Ovary (tissue), 9 donors: Measurements from ENCODE around the gene ACAP1. TPM values are rescaled to one million over a fixed set of nuclear protein-coding genes. Genes with fewer than 3 reads are reported as not detected.

Experiments
- DNase-seq, 5 donors: peaks; one replicate each; pipeline ENCODE4 v3.0.0-alpha.2; 2019 to 2020
- H3K27ac ChIP-seq, 2 donors: fragments of 200-600 bp; one replicate each; pipeline versions ENCODE4 v1.5.1 to v1.8.0; 2019 to 2022
- H3K27me3 ChIP-seq: fragments of 200-600 bp; one replicate; pipeline ENCODE4 v1.8.0; 2022
- H3K36me3 ChIP-seq: fragments of 200-600 bp; sonication (generic); one replicate; pipeline ENCODE4 v1.5.1; 2019
- H3K4me1 ChIP-seq: one replicate; pipeline ENCODE4 v1.8.1; 2013; ENCODE audit warnings: mild to moderate bottlenecking, moderate library complexity; ENCODE audit not compliant: insufficient read depth
- H3K4me3 ChIP-seq: fragments of 200-600 bp; sonication (generic); one replicate; pipeline ENCODE4 v1.5.1; 2017
- H3K9me3 ChIP-seq, 2 donors: fragments of 200-600 bp in 1 of 2; sonication (generic) in 1 of 2; one replicate each; pipeline versions ENCODE4 v1.5.1 to v1.8.1; 2013 to 2019; ENCODE audit warnings: mild to moderate bottlenecking in 1 of 2, moderate library complexity in 1 of 2
- EP300 ChIP-seq: sonication (generic); formaldehyde crosslinking; IDR thresholded peaks from one replicate; pipeline ENCODE4 v1.6.1; 2017; ENCODE audit warnings: antibody characterized with exemption
- POLR2A ChIP-seq: fragments of 450-650 bp; IDR thresholded peaks from one replicate; pipeline ENCODE4 v1.6.1; 2017; ENCODE audit warnings: antibody characterized with exemption, mild to moderate bottlenecking, moderate library complexity
- WGBS, 3 donors: extraction: QIAGEN DNeasy Blood & Tissue Kit in 1 of 3; methylation state at CpG; one replicate each; pipeline versions ENCODE4 v1.1.5 to v1.1.7; 2013 to 2017; 5-methylcytosine and 5-hydroxymethylcytosine counted together
- intact Hi-C, 4 donors: fragments of 100-400 bp; cut with DNase I; formaldehyde crosslinking; loops; one replicate each; pipeline versions ENCODE4 v1.11.0 to v1.15.1; 2022 to 2023
- polyA plus RNA-seq, 2 donors: library from polyadenylated mRNA; stranded (reverse); fragments of 200-250 nt in 1 of 2; fragments of 350-450 nt in 1 of 2; fragmentation: Illumina TruSeq in 1 of 2; extraction: RNeasy Lipid Tissue Mini Kit (QIAGEN cat#74804) in 1 of 2; gene quantifications; one replicate each; pipeline ENCODE4 v1.2.3, GENCODE V29; 2013 to 2014
- total RNA-seq, 7 donors: library from RNA; depleted of rRNA in 2 of 7; stranded (reverse); fragments of >200 nt in 2 of 7; fragmentation: NEBNext Ultra II Directional in 3 of 7; extraction: Animal tissue kit (Norgen Biotek cat#: 25700) in 3 of 7; gene quantifications; one replicate each; pipeline versions ENCODE4 v1.1.0 to v1.2.4, GENCODE V29; 2016 to 2023
- TF ChIP-seq, protein P1 (sequence below), 3 donors: fragments of 450-650 bp in 2 of 3; fragments of 200-600 bp in 1 of 3; IDR thresholded peaks; one replicate each; pipeline versions ENCODE4 v1.5.1 to v1.8.0; 2016 to 2022; ENCODE audit warnings: antibody characterized with exemption in 3 of 3, mild to moderate bottlenecking in 1 of 3
- donor health status: DM: no; HTN: no; CAD: no; lungs with moderate emphysema.
- donor health status: DM: no; HTN: no; CAD: no.
- donor health status: Bipolar disorder and iron deficiency.
- donor health status: DM: yes; HTN: yes; CAD: no.
- donor health status: DM: no; HTN: no; CAD: no.
- donor health status: DM: yes; HTN: yes; CAD: no.

Gene ACAP1
- total and polyA plus RNA-seq, 9 donors: 1.9 to 9.4 (median 5.5) TPM

- DNase-seq: peak in 4 of 5 donors; percentile 54 to 75 (median 62)
- 1 to 2% (median 1%) methylated on average over 35 to 65 of the region's 65 CpGs for WGBS, 3 donors
- intact Hi-C loops: no loop called here
- Histone ChIP-seq H3K27me3 (no peaks in the 10 kb centered on the region), H3K36me3 (no peaks in the 10 kb centered on the region), H3K27ac (peak overlapping the region in 1 of 2 donors; percentile 32), H3K4me3 (peak overlapping the region; percentile 20), H3K4me1 (peaks cover 19% of the 10 kb centered on the region), H3K9me3 (no peaks in the 10 kb centered on the region)
- no peak for TF ChIP-seq POLR2A
- TF ChIP-seq EP300: no peak
- TF ChIP-seq, protein P1, sequence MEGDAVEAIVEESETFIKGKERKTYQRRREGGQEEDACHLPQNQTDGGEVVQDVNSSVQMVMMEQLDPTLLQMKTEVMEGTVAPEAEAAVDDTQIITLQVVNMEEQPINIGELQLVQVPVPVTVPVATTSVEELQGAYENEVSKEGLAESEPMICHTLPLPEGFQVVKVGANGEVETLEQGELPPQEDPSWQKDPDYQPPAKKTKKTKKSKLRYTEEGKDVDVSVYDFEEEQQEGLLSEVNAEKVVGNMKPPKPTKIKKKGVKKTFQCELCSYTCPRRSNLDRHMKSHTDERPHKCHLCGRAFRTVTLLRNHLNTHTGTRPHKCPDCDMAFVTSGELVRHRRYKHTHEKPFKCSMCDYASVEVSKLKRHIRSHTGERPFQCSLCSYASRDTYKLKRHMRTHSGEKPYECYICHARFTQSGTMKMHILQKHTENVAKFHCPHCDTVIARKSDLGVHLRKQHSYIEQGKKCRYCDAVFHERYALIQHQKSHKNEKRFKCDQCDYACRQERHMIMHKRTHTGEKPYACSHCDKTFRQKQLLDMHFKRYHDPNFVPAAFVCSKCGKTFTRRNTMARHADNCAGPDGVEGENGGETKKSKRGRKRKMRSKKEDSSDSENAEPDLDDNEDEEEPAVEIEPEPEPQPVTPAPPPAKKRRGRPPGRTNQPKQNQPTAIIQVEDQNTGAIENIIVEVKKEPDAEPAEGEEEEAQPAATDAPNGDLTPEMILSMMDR (IDR thresholded peaks at IDR 0.05): no peak
These were observed 47.6 kb downstream of the ACAP1 start for GRCh38 chr17:7383742-7384488.

GRCh38 chr17:7384489-7385081 lies 48.3 kb downstream of the ACAP1 start:
- intact Hi-C loops: no loop called here
- Histone ChIP-seq H3K27ac (peak overlapping the region in 1 of 2 donors; percentile 32), H3K27me3 (no peaks in the 10 kb centered on the region), H3K36me3 (no peaks in the 10 kb centered on the region), H3K9me3 (no peaks in the 10 kb centered on the region), H3K4me1 (peaks cover 19% of the 10 kb centered on the region), H3K4me3 (peak overlapping the region; percentile 20)
- no peak for TF ChIP-seq POLR2A
- no peak for TF ChIP-seq EP300
- TF ChIP-seq, protein P1 (IDR thresholded peaks at IDR 0.05): no peak
- WGBS, 3 donors: 24 to 36% (median 33%) methylated on average over 23 of the region's 23 CpGs
- DNase-seq: no peak

DNA sequence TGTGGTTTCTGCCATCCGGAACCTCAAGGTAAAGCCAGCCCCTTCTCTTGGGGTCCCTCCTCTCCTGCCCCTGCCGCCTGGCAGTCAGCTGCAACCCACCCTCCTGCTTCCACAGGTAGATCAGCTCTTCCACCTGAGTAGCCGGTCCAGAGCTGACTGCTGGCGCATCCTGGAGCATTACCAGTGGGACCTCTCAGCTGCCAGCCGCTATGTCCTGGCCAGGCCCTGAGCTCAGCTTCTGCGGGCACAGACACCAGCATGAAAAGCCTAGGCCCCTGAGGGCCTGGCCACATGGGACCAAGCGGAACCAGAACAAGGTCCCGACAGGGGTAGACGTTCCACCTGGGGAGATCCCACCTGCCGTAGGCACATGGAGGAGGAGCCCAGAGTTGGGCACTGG lies 52.5 kb downstream of the ACAP1 start:
- intact Hi-C loops: no loop called here
- no peaks in the 10 kb centered on the region for H3K36me3 ChIP-seq
- WGBS, 3 donors: 90 to 92% (median 92%) methylated on average over 10 of the region's 10 CpGs
- no peaks in the 10 kb centered on the region for H3K9me3 ChIP-seq
- DNase-seq: no peak
- TF ChIP-seq POLR2A: no peak
- TF ChIP-seq, protein P1 (IDR thresholded peaks at IDR 0.05): no peak
- no peak for TF ChIP-seq EP300
- no peak overlapping the region for H3K27ac ChIP-seq
- H3K4me3 ChIP-seq: no peak overlapping the region
- H3K27me3 ChIP-seq: no peaks in the 10 kb centered on the region
- peaks cover 8% of the 10 kb centered on the region for H3K4me1 ChIP-seq

DNA sequence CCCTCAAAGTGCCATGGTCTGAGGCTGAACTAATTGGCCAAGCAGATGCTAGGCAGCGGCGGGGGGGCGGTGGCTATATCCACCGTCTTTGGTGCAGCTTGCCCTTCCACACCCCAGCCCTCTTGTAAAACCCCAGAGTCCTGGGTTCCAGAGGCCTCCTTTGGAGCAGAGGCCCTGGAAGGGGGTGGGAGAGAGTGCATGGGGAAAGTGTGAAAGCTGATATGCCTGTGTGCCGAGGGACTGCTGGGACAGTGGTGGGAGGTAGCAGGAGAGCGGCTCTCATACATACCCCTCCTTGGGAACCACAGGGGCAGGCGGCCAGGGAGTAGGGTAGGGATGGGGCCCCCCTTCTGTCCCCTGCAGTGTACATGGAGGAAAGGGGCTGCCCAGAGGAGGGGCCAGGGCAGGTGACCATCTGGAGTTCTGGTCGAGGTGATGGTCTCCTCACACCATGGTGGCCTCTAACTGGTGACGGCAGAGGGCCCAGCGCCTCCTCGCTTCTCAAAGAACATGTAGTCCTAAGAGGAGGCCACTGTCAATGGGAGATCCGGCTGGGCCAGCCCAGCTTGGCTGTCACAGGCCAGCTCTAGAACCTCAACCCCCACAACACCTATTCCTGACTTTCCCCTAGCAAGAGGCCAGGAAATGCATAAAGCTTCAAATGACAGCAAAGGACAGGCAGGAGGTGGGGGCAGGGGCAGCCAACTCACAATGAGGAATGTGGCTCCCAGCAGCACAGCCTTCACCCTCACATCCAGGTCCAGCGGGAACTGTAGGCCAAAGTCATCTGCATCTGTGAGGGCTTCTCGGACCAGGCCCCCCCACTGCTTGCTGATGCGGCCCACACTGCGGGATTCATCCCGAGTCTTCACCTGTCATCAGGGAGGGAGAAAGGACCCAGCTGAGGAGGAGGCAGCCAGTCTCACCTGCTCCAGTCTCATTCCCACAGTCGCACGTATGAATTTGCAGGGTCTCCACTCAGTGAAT lies 53.9 kb downstream of the ACAP1 start:
- Histone ChIP-seq H3K4me3 (no peak overlapping the region), H3K9me3 (no peaks in the 10 kb centered on the region), H3K4me1 (peaks cover 5% of the 10 kb centered on the region), H3K36me3 (no peaks in the 10 kb centered on the region), H3K27me3 (no peaks in the 10 kb centered on the region), H3K27ac (no peak overlapping the region)
- 86 to 90% (median 86%) methylated on average over 19 of the region's 19 CpGs for WGBS, 3 donors
- TF ChIP-seq, protein P1 (IDR thresholded peaks at IDR 0.05): no peak
- TF ChIP-seq EP300 (no peak), POLR2A (no peak)
- no peak for DNase-seq
- intact Hi-C loops: no loop called here
